Lower leg skin (tissue), 3 donors: ENCODE measurements around the gene HOXB1.

Experiments used
- POLR2A ChIP-seq, 2 donors: fragments of 450-650 bp; IDR thresholded peaks; one replicate each; pipeline ENCODE4 v1.6.1; 2016 to 2017; ENCODE audit warnings: antibody characterized with exemption in 2 of 2, mild to moderate bottlenecking in 1 of 2, moderate library complexity in 1 of 2
- TF ChIP-seq, protein P1 (sequence below), 3 donors: fragments of 450-650 bp; IDR thresholded peaks; one replicate each; pipeline ENCODE4 v1.5.1; 2016; ENCODE audit warnings: antibody characterized with exemption in 3 of 3, mild to moderate bottlenecking in 3 of 3, moderate library complexity in 2 of 3

DNA sequence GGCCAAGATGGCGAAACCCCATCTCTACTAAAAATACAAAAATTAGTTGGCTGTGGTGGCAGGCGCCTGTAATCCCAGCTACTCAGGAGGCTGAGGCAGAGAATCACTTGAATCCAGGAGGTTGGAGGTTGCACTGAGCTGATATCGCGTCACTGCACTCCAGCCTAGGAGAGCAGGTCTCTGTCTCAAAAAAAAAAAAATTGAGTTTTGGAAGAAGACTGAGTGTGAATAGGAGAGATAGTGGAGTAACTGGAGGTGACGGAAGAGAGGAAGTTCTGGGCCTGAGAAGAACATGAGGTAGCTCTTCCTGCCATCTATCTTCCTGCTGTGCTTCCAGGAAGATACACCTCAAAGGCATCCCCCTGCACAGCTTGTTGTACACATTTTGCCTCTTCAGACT, 11.4 kb downstream of the HOXB1 start:
- no peak for TF ChIP-seq POLR2A (IDR thresholded peaks at IDR 0.05)
- TF ChIP-seq, protein P1, sequence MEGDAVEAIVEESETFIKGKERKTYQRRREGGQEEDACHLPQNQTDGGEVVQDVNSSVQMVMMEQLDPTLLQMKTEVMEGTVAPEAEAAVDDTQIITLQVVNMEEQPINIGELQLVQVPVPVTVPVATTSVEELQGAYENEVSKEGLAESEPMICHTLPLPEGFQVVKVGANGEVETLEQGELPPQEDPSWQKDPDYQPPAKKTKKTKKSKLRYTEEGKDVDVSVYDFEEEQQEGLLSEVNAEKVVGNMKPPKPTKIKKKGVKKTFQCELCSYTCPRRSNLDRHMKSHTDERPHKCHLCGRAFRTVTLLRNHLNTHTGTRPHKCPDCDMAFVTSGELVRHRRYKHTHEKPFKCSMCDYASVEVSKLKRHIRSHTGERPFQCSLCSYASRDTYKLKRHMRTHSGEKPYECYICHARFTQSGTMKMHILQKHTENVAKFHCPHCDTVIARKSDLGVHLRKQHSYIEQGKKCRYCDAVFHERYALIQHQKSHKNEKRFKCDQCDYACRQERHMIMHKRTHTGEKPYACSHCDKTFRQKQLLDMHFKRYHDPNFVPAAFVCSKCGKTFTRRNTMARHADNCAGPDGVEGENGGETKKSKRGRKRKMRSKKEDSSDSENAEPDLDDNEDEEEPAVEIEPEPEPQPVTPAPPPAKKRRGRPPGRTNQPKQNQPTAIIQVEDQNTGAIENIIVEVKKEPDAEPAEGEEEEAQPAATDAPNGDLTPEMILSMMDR (IDR thresholded peaks at IDR 0.05) = no peak
